SK-N-SH (cell line): ENCODE data around the gene IDH3B. TPM values are rescaled to one million over a fixed set of nuclear protein-coding genes. Genes with fewer than 3 reads are reported as not detected.
A peak's percentile ranks its signal among the peaks of the same experiment; 100 is the strongest.

Experiments used
- CTCF ChIA-PET: fragments of 300-600, 350-600 bp; formaldehyde crosslinking; extraction: SDS; loops from one replicate; lab custom pipeline; 2021; lab: Yijun Ruan, JAX
- POLR2A ChIA-PET: fragments of 350-600 bp; sonication (Branson Sonifier 250); formaldehyde crosslinking; extraction: SDS; loops from one replicate; lab custom pipeline; 2020; ENCODE audit warnings: antibody characterized with exemption, inconsistent platforms; lab: Yijun Ruan, JAX
- DNase-seq: peaks from one replicate; pipeline ENCODE4 v3.0.0; 2012
- H2AFZ ChIP-seq: fragments of 200-600 bp; sonication (generic); 2 replicates; pipeline ENCODE4 v1.8.1; 2016; ENCODE audit warnings: antibody characterized with exemption, mild to moderate bottlenecking, low read depth
- H3F3A ChIP-seq: fragments of 200-600 bp; sonication (generic); replicated peaks from 2 replicates; pipeline ENCODE3; 2016; ENCODE audit warnings: antibody characterized with exemption, mild to moderate bottlenecking; ENCODE audit not compliant: insufficient read depth
- H3K27ac ChIP-seq, 2 experiments: fragments of 200-500 bp in 1 of 2; fragments of 200-600 bp in 1 of 2; sonication (Bioruptor generic) in 1 of 2; sonication (generic), shearing (Covaris generic) in 1 of 2; 2 replicates each; pipeline versions ENCODE4 v1.5.1 to v1.6.1; 2014 to 2016; ENCODE audit warnings: low read depth in 2 of 2, inconsistent platforms in 1 of 2, low read length in 1 of 2, mild to moderate bottlenecking in 1 of 2, mixed read lengths in 1 of 2
- H3K27me3 ChIP-seq: fragments of 200-600 bp; sonication (generic), shearing (Covaris generic); 2 replicates; pipeline ENCODE4 v1.6.1; 2016; ENCODE audit warnings: mixed run types; ENCODE audit not compliant: insufficient read depth
- H3K36me3 ChIP-seq, 2 experiments: fragments of 200-500 bp in 1 of 2; fragments of 200-600 bp in 1 of 2; sonication (Bioruptor generic) in 1 of 2; sonication (generic) in 1 of 2; replicated peaks in 1 of 2; 2 replicates each; pipeline versions ENCODE3 to v1.5.1; 2014 to 2016; ENCODE audit warnings: low read length in 1 of 2, mild to moderate bottlenecking in 1 of 2; ENCODE audit not compliant: insufficient read depth in 2 of 2, control insufficient read depth in 1 of 2
- H3K4me1 ChIP-seq, 2 experiments: fragments of 200-500 bp in 1 of 2; fragments of 200-600 bp in 1 of 2; sonication (Bioruptor generic) in 1 of 2; sonication (generic), shearing (Covaris generic) in 1 of 2; 2 replicates each; pipeline versions ENCODE4 v1.5.1 to v1.6.1; 2014 to 2016; ENCODE audit warnings: low read depth in 1 of 2, low read length in 1 of 2, mixed run types in 1 of 2; ENCODE audit not compliant: insufficient read depth in 2 of 2, control insufficient read depth in 1 of 2
- H3K4me2 ChIP-seq: fragments of 200-600 bp; sonication (generic), shearing (Covaris generic); 2 replicates; pipeline ENCODE4 v1.6.1; 2017; ENCODE audit warnings: mixed run types
- H3K4me3 ChIP-seq, 2 experiments: fragments of 200-500 bp in 1 of 2; fragments of 200-600 bp in 1 of 2; sonication (Bioruptor generic) in 1 of 2; sonication (generic), shearing (Covaris generic) in 1 of 2; 2 replicates each; pipeline versions ENCODE4 v1.5.1 to v1.8.1; 2014 to 2016; ENCODE audit warnings: low read depth in 2 of 2, inconsistent platforms in 1 of 2, low read length in 1 of 2, mild to moderate bottlenecking in 1 of 2, mixed read lengths in 1 of 2, moderate library complexity in 1 of 2
- H3K79me2 ChIP-seq: fragments of 200-600 bp; sonication (generic); 2 replicates; pipeline ENCODE4 v1.8.1; 2017; ENCODE audit warnings: mild to moderate bottlenecking; ENCODE audit not compliant: insufficient read depth
- H3K9ac ChIP-seq: fragments of 200-600 bp; sonication (generic); 2 replicates; pipeline ENCODE4 v1.6.1; 2017; ENCODE audit warnings: mixed run types
- H3K9me2 ChIP-seq: fragments of 200-600 bp; sonication (generic); 2 replicates; pipeline ENCODE4 v1.6.1; 2017; ENCODE audit warnings: mixed run types
- H3K9me3 ChIP-seq: fragments of 200-600 bp; sonication (generic); 2 replicates; pipeline ENCODE4 v1.6.1; 2017; ENCODE audit warnings: mixed run types, mild to moderate bottlenecking, moderate library complexity
- H4K20me1 ChIP-seq: fragments of 200-600 bp; sonication (generic); 2 replicates; pipeline ENCODE4 v1.6.1; 2017; ENCODE audit warnings: mild to moderate bottlenecking, mixed run types; ENCODE audit not compliant: insufficient read depth
- CHD2 ChIP-seq: fragments of 150-350 bp; IDR thresholded peaks from 2 replicates; pipeline ENCODE4 v1.6.1; 2018; ENCODE audit warnings: low read length; ENCODE audit not compliant: partially characterized antibody
- CTCF ChIP-seq: fragments of 200-600 bp; sonication (generic); IDR thresholded peaks from 2 replicates; pipeline ENCODE4 v1.6.1; 2017; ENCODE audit warnings: antibody characterized with exemption, mild to moderate bottlenecking, moderate library complexity
- EZH2phosphoT487 ChIP-seq: fragments of 200-600 bp; sonication (generic); IDR thresholded peaks from 2 replicates; pipeline ENCODE4 v1.6.1; 2017; ENCODE audit warnings: low read depth, mixed run types, mild to moderate bottlenecking, antibody characterized with exemption, moderate library complexity, borderline replicate concordance
- GATA2 ChIP-seq: sonication (generic); formaldehyde crosslinking; IDR thresholded peaks from 2 replicates; pipeline ENCODE4 v1.5.0; 2020; ENCODE audit warnings: mild to moderate bottlenecking, missing genetic modification reagents
- IRF3 ChIP-seq: fragments of 150-350 bp; IDR thresholded peaks from 2 replicates; pipeline ENCODE4 v1.6.1; 2016; ENCODE audit warnings: mild to moderate bottlenecking, low read depth, low read length
- MAX ChIP-seq: IDR thresholded peaks from 2 replicates; pipeline ENCODE4 v1.4.0; 2012; ENCODE audit warnings: low read depth
- MXI1 ChIP-seq: IDR thresholded peaks from 2 replicates; pipeline ENCODE4 v1.6.1; 2012; ENCODE audit warnings: mild to moderate bottlenecking, low read depth, low read length, improper control_type of control experiment
- NFIC ChIP-seq: IDR thresholded peaks from 2 replicates; pipeline ENCODE4 v1.4.0; 2012; ENCODE audit warnings: borderline replicate concordance
- POLR2AphosphoS5 ChIP-seq: IDR thresholded peaks from 2 replicates; pipeline ENCODE4 v1.6.1; 2012; ENCODE audit warnings: low read depth, low read length
- RCOR1 ChIP-seq: fragments of 150-350 bp; IDR thresholded peaks from 2 replicates; pipeline ENCODE4 v1.6.1; 2017; ENCODE audit warnings: antibody characterized with exemption, low read length
- RFX5 ChIP-seq: IDR thresholded peaks from 2 replicates; pipeline ENCODE4 v1.6.1; 2012; ENCODE audit warnings: mild to moderate bottlenecking, improper control_type of control experiment, low read length
- TCF12 ChIP-seq: IDR thresholded peaks from 2 replicates; pipeline ENCODE4 v1.4.0; 2012
- USF1 ChIP-seq: IDR thresholded peaks from 2 replicates; pipeline ENCODE4 v1.4.0; 2012; ENCODE audit warnings: low read depth, borderline replicate concordance
- YY1 ChIP-seq: IDR thresholded peaks from 2 replicates; pipeline ENCODE4 v1.4.0; 2012; ENCODE audit warnings: low read depth, mild to moderate bottlenecking
- ZBTB33 ChIP-seq: IDR thresholded peaks from 2 replicates; pipeline ENCODE4 v1.4.0; 2012; ENCODE audit warnings: low read depth, borderline replicate concordance
- WGBS: methylation state at CpG from one replicate; pipeline ENCODE4 v1.1.6; 2017; ENCODE audit warnings: low lambda C conversion rate; 5-methylcytosine and 5-hydroxymethylcytosine counted together
- polyA plus RNA-seq, 3 experiments: library from polyadenylated mRNA; depleted of rRNA; stranded (reverse); fragments of >200 nt; gene quantifications; 2 replicates each; pipeline ENCODE4 v1.2.3, GENCODE V29; 2012

The IDH3B gene
- polyA plus RNA-seq, 1 of the 3 experiments (the other 2 are of a cell fraction), result 233 TPM

GRCh38 chr20:2671977-2672376 lies 8.0 kb upstream of the IDH3B start:
- Histone ChIP-seq H3F3A (no peaks in the 10 kb centered on the region), H3K9me3 (no peaks in the 10 kb centered on the region), H3K4me3 (no peak overlapping the region), H3K27ac (no peak overlapping the region), H3K79me2 (no peaks in the 10 kb centered on the region), H4K20me1 (no peaks in the 10 kb centered on the region), H3K27me3 (no peaks in the 10 kb centered on the region), H3K4me1 (no peaks in the 10 kb centered on the region), H3K4me2 (no peak overlapping the region), H3K9me2 (no peaks in the 10 kb centered on the region), H3K9ac (no peak overlapping the region), H2AFZ (no peak overlapping the region), H3K36me3 (no peaks in the 10 kb centered on the region)
- POLR2A ChIA-PET, result no interaction called here
- WGBS, result 15% methylated on average over 4 of the region's 4 CpGs
- TF ChIP-seq TCF12, result no peak
- TF ChIP-seq IRF3, result no peak
- TF ChIP-seq NFIC, result no peak
- no peak for TF ChIP-seq RFX5
- TF ChIP-seq RCOR1, result no peak
- TF ChIP-seq YY1, result no peak
- TF ChIP-seq CTCF, result 0 out of 2 replicates have a peak, but pooled peaks have one; percentile 19
- no peak for TF ChIP-seq MAX
- DNase-seq, result no peak
- CTCF ChIA-PET, result interaction anchor here (1.8 to 2.8 kb wide), 2 partner anchors 16 to 150 kb away, joined by 5 to 16 read pairs; no protein-coding TSS in a partner anchor

GRCh38 chr20:2663364-2663886 lies 591 bp downstream of the IDH3B start:
- Histone ChIP-seq H2AFZ (no peak overlapping the region; the same call in 1 of the 2 replicates), H3K27me3 (no peaks in the 10 kb centered on the region), H3K4me1 (peaks cover 0 to 11% of the 10 kb centered on the region in 2 experiments; a peak in 2 of 4 replicates), H3K9ac (peak overlapping the region; percentile 83), H3K9me3 (no peaks in the 10 kb centered on the region), H3K36me3 (peaks cover 15 to 33% of the 10 kb centered on the region in 2 experiments), H3F3A (peaks cover 9% of the 10 kb centered on the region), H3K27ac (peak overlapping the region; percentile 93 to 96; a peak in 2 of 4 replicates), H3K79me2 (peaks cover 17% of the 10 kb centered on the region; the same call in 1 of the 2 replicates), H4K20me1 (no peaks in the 10 kb centered on the region), H3K9me2 (no peaks in the 10 kb centered on the region), H3K4me3 (peak overlapping the region; percentile 76 to 97), H3K4me2 (peak overlapping the region; percentile 89)
- 0% methylated on average over 13 of the region's 13 CpGs for WGBS
- POLR2A ChIA-PET, result interaction anchor here (0.7 to 2.1 kb wide), 4 partner anchors 11 to 193 kb away, joined by 3 to 26 read pairs (median 4); partner anchors contain the start of genes NOP56 and SNRPB
- DNase-seq, result no peak
- CTCF ChIA-PET, result interaction anchor here (1.1 to 2.1 kb wide), 4 partner anchors 14 to 141 kb away, joined by 3 to 8 read pairs (median 5); no protein-coding TSS in a partner anchor
- TF ChIP-seq NFIC, result no peak
- TF ChIP-seq USF1, result no peak
- no peak for TF ChIP-seq ZBTB33
- no peak for TF ChIP-seq CTCF
- no peak for TF ChIP-seq MXI1
- no peak for TF ChIP-seq CHD2
- TF ChIP-seq IRF3, result no peak
- TF ChIP-seq GATA2 (CRISPR knock-in tag), result no peak
- TF ChIP-seq POLR2AphosphoS5, result no peak
- TF ChIP-seq EZH2phosphoT487, result no peak
- no peak for TF ChIP-seq RCOR1
- TF ChIP-seq YY1, result no peak
- TF ChIP-seq RFX5, result no peak
